DND-41 (cell line): Measurements from ENCODE around the gene SERPINI1.

ENCODE experiments used
- EZH2 ChIP-seq: IDR thresholded peaks from 3 replicates; pipeline ENCODE4 v1.6.1; 2012; ENCODE audit warnings: borderline replicate concordance, low read depth, mild to moderate bottlenecking, moderate library complexity, low read length, inconsistent platforms; ENCODE audit not compliant: severe bottlenecking
- TF ChIP-seq, protein P1 (sequence below): IDR thresholded peaks from 2 replicates; pipeline ENCODE4 v1.5.1; 2012; ENCODE audit warnings: borderline replicate concordance, low read length, moderate library complexity, mild to moderate bottlenecking; ENCODE audit not compliant: poor library complexity, severe bottlenecking; ENCODE audit errors: extremely low read depth

DNA sequence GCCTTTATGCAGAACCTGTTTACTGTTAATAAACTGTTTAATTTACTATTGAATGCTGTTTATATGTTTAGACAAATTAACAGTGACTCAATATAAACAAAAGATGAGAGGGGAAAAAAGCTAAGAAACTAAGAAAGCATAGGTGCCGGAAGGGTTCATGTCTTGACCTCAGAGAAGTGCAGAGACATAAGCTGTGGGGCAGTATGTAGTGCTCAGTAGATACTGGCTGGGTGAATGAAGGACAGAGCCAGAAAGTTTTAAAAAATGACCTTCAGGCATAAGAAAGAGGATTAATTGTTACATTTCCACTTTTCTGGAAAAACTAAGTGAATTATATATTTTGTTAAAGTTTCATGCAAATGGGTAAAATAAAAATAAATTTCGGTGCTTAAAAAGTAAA lies 14.2 kb downstream of the SERPINI1 start:
- TF ChIP-seq, protein P1, sequence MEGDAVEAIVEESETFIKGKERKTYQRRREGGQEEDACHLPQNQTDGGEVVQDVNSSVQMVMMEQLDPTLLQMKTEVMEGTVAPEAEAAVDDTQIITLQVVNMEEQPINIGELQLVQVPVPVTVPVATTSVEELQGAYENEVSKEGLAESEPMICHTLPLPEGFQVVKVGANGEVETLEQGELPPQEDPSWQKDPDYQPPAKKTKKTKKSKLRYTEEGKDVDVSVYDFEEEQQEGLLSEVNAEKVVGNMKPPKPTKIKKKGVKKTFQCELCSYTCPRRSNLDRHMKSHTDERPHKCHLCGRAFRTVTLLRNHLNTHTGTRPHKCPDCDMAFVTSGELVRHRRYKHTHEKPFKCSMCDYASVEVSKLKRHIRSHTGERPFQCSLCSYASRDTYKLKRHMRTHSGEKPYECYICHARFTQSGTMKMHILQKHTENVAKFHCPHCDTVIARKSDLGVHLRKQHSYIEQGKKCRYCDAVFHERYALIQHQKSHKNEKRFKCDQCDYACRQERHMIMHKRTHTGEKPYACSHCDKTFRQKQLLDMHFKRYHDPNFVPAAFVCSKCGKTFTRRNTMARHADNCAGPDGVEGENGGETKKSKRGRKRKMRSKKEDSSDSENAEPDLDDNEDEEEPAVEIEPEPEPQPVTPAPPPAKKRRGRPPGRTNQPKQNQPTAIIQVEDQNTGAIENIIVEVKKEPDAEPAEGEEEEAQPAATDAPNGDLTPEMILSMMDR: no peak
- no peak for TF ChIP-seq EZH2
